HPDE6-E6E7 (cell line): ENCODE measurements around the gene GET4.
"Not testable (repeated sequence)": the region's sequence is repeated elsewhere in the genome, so short reads cannot be mapped to it uniquely, and the experiment has no call there.

Source experiments
- DNase-seq: peaks from one replicate; pipeline ENCODE4 v3.0.0; 2011; ENCODE audit warnings: missing footprints; ENCODE audit errors: extremely low spot score

The GET4 gene

DNA sequence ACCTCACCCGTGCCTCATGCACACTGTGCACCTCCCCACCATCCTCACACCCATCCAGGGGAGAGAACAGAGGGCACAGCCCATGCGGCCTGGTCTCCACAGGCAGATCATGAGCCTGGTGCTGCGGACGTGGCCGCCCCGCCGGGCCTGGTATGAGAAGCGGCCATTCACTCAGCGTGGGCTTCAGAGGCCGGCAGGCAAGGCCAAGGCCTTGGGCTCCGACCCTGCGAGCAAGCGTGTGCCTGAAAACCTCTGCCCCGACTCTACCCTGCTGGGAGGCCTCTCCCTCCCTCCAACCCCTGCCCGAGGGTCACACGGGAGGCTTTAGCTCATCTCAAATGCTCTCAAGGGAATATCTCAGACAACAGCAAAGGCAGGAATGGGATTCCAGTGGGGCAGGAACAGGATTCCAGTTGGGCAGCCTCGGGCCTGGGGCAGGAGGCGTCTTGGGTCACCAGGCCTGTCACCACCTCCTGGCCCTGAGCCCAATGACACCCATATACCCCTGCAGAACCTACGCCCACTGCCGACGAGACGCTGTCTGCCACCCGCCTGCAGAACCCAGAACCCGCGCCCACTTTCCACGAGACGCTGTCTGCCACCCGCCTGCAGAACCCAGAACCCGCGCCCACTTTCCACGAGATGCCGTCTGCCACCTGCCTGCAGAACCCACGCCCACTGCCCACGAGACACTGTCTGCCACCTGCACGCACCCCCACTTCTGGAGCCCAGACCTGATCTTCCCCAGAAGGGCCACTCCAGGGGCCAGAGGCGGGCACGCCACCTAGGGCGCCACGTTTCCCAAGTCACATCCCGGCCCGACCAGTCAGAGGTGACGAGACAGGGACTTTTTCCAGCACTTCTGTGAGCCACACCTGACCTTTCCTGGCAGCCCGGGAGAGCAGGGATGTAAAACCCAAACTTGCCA lies 39.2 kb downstream of the GET4 start:
- DNase-seq: no peak

DNA sequence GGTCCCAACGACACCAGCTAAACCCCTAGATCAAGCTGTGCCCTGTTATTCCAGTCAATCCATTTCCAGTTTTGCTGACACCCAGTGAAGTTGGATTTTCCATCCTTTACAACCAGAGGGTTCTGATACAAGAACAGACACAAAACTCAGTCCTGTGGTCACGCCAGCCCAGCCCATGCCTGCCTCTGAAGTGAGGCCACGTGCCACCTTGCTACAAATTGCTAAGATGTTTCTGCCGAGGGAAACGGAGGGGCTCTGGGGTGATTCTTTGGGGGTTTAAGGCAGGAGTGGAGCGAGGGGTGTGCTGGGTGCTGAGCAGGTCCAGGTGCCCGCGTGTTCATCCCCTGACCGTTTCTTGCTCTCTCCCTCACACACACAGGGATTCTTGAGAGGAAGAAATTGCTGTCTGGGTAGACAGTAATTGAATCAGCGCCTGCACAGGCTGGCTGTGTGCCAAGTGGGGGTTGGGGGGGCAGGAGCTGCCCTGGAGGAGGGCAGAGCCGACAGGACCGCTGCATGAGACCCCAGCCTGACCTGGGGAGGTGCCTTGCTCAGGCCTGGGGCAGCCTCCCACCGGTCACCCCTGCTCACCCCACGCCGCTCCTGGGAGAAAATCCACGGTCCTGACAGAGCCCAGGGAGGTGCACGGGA lies 40.1 kb downstream of the GET4 start:
- DNase-seq: no peak

DNA sequence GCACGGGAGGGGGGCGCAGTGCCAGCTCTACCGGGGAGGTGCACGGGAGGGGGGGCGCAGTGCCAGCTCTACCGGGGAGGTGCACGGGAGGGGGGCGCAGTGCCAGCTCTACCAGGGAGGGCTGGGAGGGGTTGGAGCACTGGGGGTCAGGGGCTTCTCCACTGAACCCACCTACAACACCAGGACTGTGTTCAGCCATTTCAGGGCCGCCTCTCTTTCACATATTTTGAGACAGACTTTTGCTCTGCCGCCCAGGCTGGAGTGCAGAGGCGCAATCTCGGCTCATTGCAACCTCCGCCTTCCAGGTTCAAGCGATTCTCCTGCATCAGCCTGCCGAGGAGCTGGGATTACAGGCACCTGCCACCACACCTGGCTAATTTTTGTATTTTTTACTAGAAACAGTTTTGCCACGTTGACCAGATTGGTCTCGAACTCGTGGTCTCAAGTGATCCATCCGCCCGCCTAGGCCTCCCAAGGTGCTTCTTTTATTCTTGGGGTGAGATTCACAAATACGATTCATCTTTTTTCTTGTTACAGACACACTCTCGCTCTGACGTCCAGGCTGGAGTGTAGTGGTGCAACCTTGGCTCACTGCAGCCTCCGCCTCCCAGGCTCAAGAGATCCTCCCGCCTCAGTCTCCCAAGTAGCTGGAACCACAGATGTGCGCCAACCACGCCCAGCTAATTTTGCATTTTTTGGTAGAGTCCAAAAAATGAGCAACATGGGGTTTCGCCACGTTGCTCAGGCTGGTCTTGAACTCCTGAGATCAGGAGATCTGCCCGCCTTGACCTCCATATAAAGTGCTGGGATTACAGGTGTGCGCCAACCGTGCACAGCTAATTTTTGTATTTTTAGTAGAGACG lies 41.1 kb downstream of the GET4 start:
- DNase-seq: no peak

DNA sequence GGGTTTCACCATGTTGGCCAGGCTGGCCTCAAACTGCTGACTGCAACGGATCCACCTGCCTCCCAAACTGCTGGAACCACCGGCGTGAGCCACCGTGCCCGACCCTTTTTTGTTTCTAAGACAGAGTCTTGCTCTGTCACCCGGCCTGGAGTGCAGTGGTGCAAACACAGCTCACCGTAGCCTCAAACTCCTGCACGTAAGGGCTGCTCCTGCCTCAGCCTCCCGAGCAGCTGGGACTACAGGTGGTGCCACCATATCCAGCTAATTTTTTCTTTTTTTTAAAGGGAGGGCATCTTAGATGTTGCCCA lies 41.7 kb downstream of the GET4 start:
- DNase-seq: no peak

DNA sequence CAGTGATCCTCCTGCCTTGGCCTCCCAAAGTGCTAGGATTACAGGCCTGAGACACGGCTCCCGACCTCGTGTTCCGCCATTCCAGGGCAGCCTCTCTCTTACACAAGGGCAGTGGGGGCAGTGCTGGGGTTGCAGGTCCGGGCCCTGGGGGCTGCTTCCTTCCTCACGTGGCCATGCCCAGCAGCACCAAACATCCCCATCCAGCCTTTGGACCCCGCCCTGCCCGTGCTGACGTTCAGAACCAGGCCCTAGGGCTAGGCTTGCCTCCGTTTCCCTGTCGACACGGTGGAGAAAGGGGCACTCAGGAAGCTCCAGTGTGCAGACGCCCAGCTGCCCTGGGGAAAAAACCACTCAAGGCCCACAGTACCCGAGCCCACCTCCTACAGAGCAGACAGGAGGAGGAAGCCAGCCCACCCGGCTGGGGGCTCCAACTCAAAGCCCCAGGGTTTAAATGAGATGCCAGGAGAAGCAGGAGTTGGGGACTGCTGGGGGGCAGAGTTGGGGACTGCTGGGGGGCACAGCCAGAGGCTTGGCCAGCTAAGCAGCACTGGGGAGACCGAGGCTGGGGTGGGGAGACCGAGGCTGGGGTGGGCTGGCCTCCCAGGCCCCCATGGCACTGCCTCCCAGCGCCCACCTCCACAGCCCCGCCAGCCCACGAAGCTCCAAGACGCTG lies 42.2 kb downstream of the GET4 start:
- no peak for DNase-seq

DNA sequence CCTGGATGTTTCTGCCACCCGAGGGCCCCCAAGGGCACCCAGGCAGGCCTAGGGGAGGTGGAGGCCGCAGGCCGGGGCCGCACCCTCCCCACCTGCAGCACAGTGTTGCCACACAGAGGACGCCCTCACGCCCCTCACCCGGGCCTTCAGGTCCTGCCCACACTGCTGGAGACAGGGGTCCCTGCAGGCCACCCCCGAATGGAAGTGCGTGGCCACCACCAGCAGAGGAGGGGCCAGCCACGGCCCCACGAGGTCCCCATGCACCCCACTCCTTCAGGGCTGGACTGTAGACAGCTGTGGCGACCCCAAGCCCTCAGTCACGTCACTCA lies 42.7 kb downstream of the GET4 start:
- no peak for DNase-seq

DNA sequence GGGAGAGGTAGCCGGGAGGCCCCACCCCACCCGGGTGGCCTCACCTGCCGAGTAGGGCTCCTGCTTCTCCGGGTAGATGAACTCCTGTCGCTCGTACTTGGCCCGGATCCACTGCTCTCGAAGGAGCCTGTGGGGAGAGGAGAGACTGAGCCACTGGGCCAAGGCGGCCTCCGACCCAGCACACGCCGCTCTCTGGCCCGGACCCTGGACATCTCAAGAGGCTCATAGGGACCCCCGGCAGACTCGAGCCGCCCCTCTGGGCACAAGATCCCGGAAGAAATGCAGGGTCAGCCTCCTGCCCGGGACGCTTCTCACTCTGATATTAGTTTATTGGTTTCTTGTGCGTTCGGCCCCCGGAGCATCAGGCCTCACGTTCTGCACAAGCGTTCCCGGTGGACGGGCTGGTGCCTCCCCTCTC lies 43.6 kb downstream of the GET4 start:
- no peak for DNase-seq

DNA sequence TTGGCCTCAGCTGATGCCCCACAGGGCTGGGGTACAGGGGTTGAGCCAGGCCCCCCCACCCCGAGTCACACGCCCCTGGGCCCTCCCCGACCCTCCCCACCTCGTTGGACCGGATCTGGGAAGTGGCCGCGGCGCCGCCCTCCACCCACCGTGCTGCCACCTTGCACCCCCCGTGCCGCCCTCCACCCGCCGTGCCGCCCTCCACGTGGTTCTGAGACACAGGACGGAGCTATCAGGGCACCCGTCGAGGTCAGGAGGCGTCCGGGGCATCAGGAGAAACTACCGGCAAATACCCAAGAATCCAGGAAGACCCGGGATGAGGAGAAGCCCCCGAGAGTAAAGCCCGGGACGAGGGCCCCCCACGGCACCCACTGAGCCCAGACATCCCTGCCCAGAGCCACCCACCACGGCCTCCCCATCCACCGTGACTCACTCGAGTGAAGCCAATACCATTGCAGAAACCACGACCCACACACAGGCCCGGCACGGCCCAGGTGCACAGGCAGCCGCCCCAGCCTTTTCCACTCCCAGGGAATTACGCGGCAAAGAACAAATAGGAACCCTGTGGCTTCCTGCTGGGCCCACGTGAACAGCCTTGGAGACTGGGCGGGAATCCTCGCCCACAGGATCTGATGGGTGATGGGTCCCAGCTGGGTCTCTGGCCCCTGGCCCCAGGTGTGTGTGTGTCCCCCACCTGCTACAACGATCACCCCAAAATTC lies 44.2 kb downstream of the GET4 start:
- no peak for DNase-seq

DNA sequence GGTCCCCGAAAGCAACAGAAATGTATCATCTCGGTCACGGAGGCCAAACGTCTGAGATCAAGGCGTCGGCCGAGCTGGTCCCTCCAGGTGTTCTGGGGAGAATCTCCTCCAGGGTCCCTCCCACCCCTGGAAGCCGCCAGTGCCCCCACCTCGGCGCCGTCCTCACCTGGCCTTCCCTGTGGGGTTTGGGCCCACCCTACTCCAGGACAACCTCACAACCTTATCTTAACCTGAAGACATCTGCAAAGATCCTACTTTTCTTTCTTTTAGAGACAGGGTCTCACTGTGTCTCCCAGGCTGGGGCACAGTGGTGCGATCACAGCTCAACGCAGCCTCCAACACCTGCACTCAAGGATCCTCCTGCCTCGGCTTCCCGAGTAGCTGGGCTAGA lies 44.7 kb downstream of the GET4 start:
- DNase-seq: no peak

DNA sequence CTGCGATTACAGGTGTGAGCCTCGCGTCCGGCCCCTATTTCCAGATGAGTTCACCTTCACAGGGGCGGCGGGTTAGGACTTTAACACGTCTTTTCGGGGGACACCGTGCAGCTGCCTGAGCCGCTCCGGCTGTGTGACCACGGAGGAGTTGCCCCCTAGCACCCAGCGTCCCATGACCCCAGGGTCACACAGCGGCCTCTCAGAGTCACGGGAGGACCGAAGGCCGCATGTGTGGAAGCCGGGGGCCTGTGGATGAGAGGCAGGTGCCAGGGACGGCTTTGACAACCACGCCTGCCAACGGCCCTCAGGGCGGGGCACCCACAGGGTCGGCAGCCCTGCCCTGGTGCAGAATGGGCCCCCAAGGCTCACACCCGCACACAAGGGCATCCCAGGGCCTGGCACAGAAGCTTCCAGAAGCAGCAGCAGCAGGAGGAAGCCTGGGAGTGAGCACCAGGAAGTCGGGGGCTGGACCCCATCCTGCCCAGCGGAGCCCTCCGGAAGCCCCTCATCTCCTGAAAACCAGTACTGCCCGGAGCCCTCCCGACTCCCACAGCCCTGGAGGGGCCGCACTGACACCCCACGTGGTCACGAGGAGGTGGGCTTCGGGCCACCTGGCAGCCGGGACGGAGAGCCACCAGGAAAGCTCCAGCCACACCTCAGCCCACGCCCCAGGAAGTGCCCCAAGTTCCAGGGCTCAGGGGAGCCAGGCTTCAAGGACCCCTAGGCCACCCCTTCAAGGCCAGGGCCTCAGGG lies 45.4 kb downstream of the GET4 start:
- DNase-seq: no peak

DNA sequence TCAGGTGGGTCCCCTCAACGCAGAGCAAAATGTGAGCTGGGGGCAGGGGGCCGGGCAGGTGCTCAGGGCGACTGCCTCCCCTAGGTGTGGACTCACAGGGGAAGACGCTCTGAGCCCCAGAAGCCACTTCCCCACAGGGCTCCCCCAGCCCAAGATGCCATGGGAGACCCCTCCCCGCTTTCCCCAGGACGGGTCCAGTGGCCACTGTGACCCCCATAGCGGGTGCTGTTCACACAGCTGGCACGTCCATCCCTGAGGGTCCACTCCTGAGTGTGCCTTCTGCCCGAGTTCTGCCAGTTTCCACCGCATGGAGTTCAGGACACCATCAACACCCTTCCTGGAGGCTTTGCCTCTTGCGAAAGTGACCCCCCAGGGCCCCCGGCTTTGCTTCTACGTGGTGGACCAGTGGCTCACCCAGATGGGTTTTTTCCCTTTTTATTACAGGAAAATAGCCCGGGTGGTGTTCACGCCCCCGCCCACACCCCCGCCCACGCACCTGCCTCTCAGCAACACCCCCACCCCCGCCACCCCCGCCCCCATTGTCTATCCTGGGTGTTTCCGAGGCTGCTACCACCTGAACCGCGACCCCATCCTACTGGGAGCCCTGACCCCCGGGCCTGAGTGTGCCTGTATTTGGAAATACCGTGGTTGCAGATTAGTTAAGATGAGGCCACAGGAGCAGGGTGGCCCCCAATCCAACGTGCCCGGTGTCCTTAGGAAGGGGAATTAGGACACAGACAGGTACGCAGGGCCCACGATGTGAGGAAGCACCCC lies 46.2 kb downstream of the GET4 start:
- no peak for DNase-seq

DNA sequence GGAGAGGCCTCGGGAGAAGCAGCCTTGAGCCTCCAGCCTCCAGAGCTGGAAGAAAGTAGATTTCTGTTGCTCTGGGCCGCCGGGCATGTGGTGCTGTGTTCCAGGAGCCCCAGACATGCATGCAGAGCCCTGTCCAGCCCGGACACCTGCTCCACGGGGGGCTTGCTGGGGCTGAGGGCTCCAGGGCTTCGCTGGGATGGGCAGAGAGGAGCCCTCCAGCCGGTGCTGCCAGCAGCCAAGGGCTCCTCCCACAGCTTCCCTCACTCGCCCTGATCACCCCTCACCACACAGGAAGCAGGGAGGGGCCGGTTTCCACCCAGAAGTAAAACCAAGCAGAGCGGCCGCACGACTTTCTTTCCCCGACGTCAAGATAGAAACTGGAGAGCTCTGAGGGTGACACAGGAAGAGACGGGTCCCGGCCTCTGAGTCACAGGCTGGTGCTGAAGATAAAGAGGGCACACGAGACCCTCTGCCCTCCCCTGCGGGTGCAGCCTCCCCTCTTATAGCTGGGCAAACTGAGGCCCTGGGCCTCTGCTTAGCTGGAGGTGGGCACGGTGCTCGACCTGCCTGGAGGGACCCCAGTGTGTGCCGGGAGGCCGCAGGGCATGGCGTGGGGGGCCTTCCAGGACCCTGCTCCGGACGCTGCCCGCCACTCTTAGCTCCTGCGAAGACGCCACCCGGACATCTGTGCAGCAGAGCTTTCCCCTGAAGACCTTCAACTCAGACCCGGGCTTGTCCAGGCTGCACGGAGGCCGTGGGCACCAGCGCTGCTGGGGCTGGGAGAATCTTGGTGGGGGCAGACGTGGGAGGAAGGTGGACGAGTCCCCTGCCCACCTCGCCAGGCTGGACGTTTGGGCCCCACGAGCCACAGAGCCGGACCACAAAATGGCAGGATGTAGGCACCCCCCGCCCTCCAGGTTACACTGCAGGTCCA lies 47.0 kb downstream of the GET4 start:
- DNase-seq: no peak

DNA sequence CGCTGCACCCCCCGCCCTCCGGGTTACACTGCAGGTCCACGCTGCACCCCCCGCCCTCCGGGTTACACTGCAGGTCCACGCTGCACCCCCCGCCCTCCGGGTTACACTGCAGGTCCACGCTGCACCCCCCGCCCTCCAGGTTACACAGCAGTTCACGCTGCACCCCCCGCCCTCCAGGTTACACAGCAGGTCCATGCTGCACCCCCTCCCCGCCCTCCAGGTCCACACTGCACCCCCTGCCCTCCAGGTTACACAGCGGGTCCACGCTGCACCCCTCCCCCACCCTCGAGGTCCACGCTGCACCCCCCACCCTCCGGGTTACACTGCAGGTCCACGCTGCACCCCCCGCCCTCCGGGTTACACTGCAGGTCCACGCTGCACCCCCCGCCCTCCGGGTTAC lies 47.7 kb downstream of the GET4 start:
- DNase-seq: not testable (repeated sequence)

DNA sequence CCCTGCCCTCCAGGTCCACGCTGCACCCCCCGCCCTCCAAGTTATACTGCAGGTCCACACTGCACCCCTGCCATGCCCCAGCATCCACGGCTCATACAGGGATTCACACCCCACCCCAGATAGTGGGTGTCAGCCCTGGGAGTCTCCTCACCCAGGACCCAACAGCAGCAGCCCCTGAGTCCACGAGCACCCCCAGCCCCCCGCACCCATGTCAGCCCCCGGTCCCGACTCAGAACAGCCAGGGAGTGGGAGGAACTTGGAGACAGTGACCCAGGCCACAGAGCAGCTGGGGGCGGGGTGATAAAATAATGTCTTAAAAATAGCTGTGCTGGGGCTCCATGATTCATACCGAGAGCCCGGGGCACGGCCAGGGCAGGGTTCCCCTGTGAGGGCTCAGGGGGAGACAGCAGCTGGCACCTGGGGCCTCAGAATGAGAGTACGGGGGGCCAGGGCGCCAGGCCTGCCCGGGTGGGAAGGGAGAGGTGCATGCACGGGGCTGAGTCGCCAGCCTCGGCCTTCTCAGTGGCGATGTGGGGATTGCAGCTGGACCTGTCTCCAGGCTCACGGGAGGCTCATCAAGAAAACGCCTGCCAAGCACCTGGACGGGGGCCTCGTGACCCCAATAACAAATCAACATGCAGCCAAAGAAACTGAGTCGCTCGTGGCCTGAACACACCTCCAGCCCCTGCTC lies 48.3 kb downstream of the GET4 start:
- no peak for DNase-seq

DNA sequence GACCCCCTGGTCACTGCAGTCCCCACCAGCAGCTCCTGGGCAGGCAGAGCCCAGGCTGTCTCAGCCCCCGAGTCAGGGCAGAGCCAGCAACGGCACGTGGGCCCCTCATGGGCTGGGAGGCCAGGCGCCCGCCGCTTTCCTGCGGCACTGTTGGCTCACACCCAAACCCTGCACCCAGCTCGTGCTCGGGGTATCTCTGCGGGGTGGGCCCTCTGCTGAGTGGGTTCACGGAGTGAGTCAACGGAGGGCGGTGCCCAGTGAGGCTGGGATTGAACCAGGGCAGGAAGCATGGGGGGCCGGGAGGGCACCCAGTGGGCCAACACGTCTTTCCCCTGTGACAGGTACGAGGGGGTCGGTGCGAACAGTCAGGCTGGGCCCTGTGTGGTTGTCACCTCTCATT lies 49.2 kb downstream of the GET4 start:
- no peak for DNase-seq

DNA sequence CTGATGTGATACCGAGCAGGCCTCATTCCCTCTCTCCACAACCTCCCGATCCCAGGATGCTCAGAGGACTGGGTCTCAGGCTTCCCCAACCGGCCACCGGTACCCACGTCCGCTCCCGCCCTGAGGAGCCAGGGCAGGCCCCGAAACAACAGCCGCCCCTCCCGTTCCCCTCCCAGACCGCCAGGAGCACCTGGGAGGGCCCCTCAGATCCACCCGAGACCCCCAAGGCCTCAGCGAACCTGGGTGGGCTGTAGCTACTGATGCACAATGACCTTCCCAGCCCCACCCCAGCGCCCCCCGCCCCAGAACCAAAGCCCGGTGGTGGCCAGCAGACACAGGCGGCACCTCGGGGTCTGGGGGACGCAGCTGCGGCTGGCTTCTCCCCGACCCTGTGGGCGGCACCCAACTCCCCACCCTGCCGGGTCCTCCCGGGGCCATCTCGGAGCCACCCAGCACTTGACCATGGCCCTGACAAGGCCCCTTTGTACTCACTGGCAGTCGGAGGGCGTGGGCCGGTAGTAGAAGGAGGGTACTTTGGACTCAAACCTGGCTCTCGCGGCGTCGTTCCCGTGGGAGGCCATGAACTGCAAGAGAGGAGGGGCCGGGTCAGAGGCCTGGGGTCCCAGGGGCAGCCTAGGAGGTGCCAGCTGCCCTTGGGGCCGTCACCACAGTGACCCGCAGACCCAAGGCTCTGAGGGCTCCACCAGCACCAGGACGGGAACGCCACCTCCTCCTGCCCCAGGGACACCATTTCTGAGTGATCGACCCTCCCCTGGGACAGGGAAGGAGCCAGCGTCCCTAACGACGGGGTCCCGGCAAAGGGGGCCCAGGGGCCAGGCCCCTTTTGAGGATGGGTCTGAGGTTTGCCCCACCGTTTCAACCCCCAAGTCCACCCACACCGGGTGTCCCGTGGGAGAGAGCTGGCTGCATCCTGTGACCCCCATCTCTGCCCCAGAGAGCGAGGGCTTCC lies 50.0 kb downstream of the GET4 start:
- DNase-seq: no peak
